HG03159 (cell line): Measurements from ENCODE around the gene PANX1.
A peak's percentile ranks its signal among the peaks of the same experiment; 100 is the strongest.

Source experiments
- ATAC-seq: cut with Tn5 transposase; IDR thresholded peaks from one replicate; pipeline ENCODE4 v1.9.1; 2021; ENCODE audit warnings: mild to moderate bottlenecking, moderate library complexity; ENCODE audit not compliant: unreplicated experiment

Gene PANX1

DNA sequence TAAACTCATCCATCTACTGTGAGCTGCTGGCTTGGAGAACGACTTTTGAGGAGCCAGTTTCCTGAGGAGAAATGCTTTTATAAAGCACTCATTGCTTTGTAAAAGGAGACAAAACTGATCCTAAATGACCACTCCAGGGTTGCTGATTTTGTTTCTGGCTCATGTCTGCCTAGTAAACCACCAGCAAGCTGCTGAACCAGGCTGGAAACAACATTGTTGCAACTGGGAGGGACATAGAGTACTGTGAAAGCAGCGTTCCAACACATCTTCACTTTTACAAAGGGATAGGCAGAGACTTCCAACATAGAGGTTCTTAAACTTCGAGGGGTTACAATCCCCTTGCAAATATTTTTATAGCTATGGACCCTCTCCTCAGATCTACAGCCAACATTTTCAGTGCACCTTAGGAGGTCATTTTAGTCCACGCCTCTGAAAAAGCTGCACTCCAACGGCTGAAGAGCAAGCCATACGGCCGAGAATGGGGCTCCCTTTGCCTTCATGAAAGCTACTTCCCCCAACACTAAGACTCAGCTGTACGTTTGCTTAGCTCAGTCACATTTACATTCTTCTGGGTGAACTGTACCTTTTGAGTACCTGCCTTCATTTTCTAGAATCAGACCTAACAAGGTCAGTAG is 54.7 kb downstream of the PANX1 start:
- ATAC-seq = no peak

DNA sequence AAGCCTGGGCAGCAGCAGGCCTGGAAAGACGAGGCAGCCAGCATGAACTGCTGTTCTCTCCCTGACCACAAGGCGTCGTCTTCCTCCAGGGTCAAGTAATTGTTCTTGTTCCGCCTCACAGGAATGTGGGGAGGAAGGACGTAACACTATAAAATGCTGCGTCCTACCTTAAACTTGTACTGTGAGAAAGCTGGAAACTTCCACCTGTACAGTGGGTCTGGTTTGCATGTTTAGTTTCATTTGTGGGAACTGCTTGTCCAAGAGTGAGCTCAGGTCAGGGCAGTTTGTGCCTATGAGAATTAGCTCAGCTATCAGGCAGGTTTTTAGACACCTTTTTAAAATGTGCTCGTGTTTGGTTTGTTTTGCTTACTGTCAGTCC is 55.2 kb downstream of the PANX1 start:
- ATAC-seq = peak; percentile 82

DNA sequence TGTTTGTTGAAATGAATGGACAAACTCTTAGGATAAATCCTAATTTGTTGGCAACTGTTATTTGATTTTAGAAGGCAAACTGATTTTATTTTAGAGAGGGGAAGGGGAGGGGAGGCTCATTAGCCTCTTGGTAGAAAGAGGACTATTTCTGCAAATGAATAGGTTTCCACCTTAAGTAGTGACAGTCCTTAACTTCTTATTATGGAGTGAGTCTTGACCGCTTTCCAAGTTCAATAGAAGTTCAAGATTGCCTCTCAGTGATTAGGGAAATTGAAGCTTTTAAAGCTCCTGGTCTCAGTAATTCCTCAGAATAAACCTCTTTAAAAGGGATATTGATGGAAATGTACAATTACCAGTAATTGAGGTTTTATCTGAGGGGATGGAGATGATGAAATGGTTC is 55.7 kb downstream of the PANX1 start:
- ATAC-seq = no peak

DNA sequence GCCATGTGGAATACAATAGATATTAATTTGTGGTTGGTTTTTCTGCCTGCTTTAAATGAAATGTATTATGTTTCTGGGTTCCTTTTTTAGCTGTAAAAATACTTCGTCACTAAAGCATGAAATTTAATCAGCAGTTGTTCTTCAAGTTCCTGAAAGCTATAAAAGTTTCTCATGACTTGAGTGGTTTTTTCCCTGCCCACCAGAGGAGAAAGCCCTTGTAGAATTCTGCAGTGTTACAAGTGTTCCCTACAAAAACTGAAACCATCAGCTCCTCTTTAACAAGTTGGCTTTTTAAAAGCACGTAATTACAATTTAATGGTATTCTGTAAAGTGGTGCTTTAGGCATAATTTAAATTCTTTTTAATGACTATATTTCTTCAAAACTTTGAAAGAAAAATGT is 56.2 kb downstream of the PANX1 start:
- ATAC-seq = no peak

DNA sequence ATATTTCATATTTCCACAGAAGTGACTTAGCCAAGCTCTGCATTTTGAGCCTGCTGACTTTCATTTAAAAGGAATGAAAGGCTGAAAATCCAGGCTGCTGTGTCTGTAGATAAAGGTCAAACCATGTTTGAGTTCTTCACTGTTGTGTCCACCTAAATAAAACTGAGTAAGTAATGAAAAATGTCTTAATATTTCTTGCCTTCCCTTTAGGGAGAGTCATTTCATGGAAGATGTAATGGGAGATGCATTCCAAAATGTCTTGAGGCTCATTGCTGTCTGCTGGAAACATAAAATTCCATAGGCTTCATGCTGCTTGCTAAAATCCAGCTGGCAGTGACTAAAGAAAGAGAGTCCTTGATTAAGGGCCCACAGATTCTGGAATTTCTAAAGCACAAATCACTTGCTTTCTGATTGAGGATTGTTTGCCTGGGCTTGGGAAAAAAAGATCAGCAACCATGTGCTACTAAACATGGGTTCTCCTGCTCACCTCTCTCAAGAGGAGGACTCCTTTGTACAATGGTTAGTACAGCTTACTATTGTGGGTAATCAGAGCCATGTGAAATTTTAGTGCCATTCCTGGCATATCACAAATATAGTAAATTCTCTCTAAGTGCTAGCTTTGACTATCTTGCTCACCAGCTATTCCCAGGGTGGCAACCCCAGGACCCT is 56.9 kb downstream of the PANX1 start:
- no peak for ATAC-seq

DNA sequence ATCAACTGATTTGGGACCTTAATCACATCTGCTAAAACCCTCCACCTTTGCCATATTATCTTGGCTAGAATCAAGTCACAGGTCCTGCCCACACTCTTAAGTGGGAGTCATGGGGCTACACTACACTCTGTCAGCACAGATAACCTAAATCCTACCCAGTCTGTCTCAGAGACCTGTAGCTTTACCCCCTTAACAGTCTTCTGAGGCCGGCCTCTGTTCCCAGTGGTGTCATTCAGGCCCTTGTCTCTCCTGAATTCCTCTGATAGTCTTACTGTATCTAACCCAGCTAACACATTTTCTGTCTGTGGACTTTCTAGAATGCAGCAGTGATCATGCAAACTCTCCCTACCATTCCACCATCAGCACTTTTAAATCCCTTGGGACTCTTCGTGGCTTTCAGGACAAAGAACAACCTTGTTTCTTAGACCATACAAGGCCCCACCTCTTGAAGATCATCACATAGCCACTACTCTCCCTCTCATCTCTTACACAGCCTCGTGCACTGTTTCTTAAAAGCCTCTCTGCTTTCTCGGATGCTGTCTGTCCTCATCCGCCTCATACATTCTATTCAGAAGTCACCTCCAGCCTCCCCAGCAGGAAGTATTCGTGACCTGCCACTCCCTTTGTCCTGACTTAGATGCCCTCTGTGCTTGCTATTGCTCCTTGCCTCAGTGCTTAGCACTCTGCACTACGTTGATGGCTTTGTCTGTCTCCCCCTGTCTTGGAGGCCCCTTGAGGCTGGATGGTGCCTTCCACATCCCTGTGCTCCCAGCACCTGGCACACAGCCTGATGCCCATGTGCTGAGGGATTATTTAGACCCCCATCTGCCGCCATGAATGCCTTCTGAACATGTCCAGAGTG is 57.9 kb downstream of the PANX1 start:
- ATAC-seq = no peak

DNA sequence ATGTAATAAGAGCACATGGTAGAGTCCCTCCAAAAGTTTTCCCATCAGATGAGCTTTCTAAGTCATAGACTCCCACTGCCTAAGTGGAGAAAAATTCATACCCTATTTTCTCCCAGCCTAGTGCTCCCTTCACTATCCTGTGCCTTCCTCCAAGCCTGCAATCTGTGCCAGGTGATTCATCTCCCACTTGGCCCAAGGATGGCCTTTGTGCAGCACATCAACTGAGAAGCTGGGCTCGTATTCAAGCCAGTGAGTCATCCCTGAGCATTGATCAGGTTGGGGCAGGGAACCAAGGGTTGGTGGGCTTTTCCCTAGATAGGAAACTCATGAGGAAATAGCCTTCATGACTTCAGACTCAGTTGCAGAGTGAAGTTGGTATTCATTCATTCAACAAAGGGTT is 64.6 kb downstream of the PANX1 start:
- no peak for ATAC-seq

DNA sequence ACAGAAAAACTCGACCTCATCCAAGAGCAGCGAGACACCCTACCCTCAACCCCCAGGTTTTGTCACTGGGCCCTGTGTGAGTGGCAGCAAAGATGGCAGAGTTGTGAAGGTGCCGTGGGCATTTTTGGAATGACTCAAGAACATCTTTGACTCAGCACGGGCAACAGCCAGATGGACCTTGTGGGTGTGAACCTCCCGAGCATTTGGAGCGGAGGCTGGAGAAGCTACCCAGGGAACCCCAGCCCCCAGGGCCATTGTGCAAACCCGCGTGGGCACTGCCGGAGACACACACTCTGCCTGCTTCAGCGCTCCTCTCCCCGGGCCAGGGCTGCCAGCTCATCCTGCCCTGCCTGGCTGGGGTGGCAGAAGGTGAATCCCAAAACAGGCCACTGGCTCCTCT is 66.1 kb downstream of the PANX1 start:
- ATAC-seq = no peak

DNA sequence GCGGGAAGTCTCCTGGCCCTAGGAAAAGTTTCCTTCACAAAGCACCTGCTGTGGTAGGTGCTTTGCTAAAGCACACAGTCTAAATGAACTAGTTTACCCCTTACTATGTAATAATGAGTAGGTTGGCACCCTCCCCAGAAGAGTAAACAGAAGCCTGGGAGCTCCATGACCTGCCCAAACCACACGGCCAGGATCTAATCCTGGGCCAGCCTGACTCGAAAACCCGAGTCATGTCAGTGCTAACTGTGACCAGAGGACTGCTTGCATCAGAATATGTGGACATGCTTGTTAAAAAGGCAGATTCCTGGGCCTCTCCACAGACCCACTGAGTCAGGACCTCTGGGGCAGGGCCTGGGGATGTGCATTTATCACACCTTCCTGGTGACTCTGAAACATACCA is 67.7 kb downstream of the PANX1 start:
- ATAC-seq = no peak

DNA sequence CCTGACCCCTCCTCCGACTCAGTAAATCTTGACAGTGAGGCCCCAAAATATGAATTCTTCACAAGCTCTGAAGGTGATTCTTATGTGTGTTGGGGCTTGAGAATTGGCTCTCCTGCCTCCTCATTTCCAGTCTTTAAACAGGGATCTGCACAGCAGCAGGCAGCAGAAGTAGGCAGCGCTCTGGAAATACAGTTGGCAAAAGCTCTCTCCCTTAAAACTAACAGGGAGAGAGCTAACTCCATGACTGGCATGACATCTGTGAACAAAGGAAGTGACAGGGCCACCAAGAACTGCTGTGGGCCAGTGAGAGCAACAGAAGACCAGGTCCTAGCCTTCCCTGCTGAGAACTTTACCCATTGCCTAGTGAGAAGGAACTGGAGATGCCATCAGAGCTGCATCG is 70.1 kb downstream of the PANX1 start:
- no peak for ATAC-seq

DNA sequence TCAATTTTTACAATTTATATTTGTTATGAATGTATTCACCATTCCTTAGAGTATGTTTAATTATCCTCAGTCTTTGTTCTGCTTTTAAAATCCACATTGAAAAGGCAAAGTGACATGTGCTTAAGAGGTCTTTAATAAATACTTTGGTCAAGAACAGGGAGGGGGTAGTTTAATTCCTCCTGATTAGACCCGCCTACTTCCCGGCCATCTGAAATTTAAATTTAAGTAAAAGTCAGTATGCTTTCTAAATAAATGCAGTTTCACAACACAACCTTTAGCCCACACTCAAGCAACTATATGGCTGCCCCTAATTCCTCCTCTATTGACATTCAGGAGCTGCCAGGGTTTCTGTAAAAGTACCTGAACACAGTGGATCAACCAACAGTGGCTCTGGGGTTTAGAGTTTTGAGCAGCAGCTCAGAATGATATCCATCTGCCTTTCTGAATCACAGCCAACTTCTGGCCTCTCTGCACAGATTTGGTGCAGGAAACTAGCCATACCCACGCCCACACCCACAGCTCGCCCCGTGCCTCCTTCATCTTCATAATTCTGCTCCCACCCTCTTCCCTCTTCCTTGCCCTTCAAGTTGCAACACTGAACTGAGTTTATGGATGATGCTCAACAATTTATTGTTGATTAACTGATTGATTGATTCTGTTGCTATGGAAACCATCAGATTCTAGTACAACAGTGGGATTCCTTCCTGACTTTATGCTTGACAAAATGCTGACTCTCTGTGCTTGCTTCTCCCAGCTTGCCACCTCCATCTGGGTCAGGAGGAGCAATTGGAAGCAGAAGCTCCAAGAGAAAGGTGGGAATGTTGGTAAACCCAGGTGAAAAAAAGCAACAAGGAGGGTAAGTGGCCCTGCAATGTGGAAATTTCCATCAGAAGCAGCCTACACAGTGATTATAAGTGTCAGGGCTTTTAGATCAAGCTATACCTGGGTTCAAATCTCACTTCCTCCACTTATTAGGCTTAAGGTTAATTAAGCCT is 70.8 kb downstream of the PANX1 start:
- no peak for ATAC-seq

DNA sequence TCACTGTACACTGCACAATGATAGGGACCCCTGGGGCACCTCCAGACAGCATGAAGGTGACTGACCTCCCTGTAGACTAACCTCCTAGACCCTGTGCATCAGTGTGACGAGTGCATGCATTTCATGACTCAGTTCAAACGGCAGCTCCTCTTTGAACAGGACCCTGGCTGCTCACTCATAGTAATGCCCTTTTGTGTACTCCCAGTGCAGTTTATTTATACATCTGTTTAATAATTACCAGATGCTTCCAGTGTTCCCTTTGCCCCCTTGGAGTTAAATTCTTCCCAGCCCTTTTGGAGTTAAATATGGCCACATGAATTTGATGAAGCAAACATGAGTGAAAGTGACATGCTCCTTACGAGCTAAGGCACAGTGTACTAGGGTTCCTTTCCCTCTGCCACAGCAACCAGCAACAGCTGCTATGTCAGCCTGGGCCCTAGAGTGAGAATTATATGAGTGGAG is 72.4 kb downstream of the PANX1 start:
- ATAC-seq = no peak

DNA sequence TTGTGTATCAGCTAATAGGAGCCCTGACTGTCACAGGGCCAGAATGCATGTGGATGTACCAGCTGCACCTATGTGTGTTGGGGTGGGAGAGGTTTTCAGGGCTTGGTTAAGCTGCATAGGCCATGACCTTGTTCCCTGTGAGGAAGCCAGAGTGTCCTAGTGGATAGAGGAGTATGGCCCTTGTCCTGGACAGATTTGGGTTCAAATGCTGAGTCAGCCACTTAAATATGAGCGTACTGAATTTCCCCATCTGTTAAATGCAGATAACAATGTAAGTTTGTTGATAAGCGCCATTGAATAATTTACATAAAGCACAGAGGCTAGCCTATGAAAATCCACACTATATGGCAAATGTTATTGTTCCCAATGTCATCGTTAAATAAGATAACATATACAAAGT is 74.4 kb downstream of the PANX1 start:
- ATAC-seq = no peak

DNA sequence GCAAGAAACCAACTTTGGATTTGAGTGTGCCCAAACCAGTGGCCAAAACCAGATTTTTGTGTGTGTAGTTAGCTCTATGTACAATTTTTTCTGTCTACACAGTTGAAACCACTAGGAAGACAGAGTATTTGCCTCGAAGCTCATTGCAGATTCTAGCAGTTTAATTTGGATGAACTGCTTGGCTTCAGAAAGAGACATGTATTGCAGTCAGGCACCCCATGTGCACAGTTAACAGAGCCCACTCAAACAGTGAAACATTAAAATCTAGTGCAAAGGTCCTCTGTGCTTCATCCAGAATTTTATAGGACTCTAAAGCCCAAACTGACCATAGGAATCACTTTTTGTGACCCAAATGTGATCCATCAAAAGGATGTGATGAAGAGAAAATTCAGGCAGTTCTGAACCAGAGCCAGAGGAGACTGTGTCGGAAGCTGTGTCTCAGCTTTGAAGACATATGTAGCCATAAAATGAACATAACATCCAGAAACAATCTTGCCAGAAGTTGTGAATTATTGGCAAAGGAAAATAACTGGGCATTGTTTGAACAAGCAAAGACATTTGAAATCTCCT is 82.7 kb downstream of the PANX1 start:
- no peak for ATAC-seq

DNA sequence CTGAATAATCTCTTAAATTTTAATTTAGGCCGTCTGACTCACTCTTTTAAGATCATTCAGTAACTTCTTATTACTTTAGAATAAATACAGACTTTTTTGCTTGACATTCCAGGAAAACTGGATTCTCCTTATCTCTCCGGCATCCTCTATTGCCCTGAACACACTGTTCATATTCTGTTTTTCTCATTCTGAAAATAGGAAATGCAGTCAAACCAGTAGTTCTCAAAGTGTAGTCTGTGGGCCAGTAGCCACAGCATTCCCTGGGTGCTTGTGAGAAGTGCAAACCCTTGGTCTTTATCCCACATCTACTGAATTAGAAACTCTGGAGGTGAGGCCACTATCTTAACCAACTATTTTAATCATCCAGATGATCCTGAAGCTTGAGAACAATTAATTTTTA is 84.3 kb downstream of the PANX1 start:
- no peak for ATAC-seq

DNA sequence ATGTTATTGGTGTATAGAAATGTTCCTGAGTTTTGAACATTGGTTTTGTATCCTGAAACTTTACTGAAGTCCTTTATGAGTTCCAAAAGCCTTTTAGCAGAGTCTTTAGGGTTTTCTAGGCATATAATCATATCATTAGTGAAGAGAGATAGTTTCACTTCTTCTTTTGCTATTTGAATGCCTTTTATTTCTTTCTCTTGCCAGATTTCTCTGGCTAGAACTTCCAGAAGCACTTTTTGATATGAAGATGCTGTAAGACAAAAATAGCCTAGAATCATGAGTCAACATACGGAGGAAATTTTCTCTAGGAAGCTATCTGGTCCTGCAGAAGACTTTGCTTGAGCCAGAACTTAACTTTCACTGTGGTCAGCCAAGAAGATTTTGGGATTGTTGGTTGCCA is 89.1 kb downstream of the PANX1 start:
- no peak for ATAC-seq

DNA sequence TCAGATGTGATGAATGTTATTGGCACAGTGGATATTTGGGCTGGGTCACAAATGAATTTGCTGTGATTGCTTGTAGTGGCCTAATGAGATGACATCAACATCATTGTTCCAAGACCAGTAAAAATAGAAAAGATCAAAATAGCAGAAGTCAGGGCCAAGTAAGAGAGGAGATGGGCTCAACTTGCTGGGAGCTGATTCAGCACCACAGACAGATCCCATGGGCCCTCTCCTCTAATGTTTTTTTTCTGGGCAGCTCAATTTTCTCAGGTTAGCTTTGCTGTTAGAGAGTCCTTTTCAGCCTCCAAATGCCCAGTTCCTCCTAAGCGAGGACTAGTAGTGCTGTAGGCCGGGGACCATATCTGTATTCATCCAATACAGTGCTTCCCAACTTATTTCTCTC is 89.7 kb downstream of the PANX1 start:
- ATAC-seq = no peak

DNA sequence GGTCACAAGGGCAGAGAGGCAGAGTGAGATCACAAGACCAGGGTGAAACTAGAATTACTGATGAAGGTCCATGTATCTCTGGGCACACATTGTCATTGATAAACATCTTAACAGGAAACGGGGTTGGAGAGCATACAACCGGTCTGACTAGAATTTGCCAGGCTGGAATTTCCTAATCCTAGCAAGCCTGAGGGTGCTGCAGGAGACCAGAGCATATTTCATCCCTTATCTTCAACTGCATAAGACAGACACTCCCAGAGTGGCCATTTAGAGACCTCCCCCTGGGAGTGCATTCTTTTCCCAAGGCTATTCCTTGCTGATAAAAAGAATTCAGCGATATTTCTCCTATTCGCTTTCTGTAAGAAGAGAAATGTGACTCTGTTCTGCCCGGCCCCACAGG is 91.1 kb downstream of the PANX1 start:
- no peak for ATAC-seq

DNA sequence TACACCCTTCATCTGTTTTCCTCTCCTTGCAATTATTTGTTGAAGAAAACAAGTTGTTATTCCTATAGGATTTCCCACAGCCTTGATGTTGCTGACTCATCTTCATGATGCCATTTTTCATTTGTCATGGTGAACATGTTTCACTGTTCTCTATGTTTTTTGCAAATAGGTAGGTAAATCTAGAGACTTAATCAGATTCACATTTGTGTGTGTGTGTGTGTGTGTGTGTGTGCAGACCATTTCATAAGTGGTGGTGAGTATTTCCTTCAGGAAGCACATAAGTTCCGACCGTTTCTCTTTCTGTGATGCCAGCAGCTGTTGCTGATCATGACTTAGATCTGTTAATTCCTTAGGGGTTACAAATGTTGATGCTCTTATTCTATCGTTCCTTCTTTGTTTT is 95.4 kb downstream of the PANX1 start:
- no peak for ATAC-seq
